ENCODE measurements around the gene HEPN1. TPM values are rescaled to one million over a fixed set of nuclear protein-coding genes. Genes with fewer than 3 reads are reported as not detected.

HEPN1 gene
- total and polyA plus RNA-seq, 2 of the 4 experiments (the other 2 are of a cell fraction), result not detected

GRCh38 chr11:124923296-124923695 lies 4.2 kb downstream of the HEPN1 start:
- Histone ChIP-seq H4K8ac (ENCODE audit: low read depth in 2 of 2, low read length in 2 of 2) (no peak overlapping the region), H3K4ac (ENCODE audit: low read depth, low read length) (no peak overlapping the region), H2AFZ (replicated peaks; ENCODE audit: low read length, poor library complexity) (no peak overlapping the region), H4K91ac (ENCODE audit: insufficient read depth, low read depth, low read length) (no peak overlapping the region), H3K4me2 (ENCODE audit: low read depth, low read length) (no peak overlapping the region), H4K20me1 (ENCODE audit: insufficient read depth, low read length) (no peaks in the 10 kb centered on the region), H2AK5ac (ENCODE audit: low read depth, low read length) (no peak overlapping the region), H3K36me3 (ENCODE audit: control insufficient read depth, insufficient read depth, low read length) (no peaks in the 10 kb centered on the region), H3K27ac (ENCODE audit: insufficient read depth, low read length) (no peak overlapping the region), H3K9me1 (ENCODE audit: insufficient read depth, low read length) (0 out of 2 replicates have a peak, but pooled peaks cover 4% of the 10 kb centered on the region), H4K5ac (ENCODE audit: low read depth, low read length) (no peak overlapping the region), H3K23ac (ENCODE audit: low read depth, low read length) (no peak overlapping the region), H3K4me1 (ENCODE audit: control insufficient read depth, insufficient read depth, low read length) (0 out of 2 replicates have a peak, but pooled peaks cover 2% of the 10 kb centered on the region), H3K27me3 (ENCODE audit: control insufficient read depth, insufficient read depth, low read length) (no peaks in the 10 kb centered on the region), H2BK15ac (ENCODE audit: low read depth, low read length) (no peak overlapping the region), H2BK120ac (ENCODE audit: low read depth, low read length) (no peak overlapping the region), H3K4me3 (ENCODE audit: insufficient read depth, low read depth, low read length) (no peak overlapping the region), H3K56ac (ENCODE audit: extremely low read depth, insufficient read depth, low read length) (no peak overlapping the region), H3K9ac (ENCODE audit: low read depth, low read length) (no peak overlapping the region), H2BK5ac (ENCODE audit: low read depth, low read length, poor library complexity, severe bottlenecking) (no peak overlapping the region), H3K79me1 (ENCODE audit: low read depth in 1 of 2, low read length in 2 of 2) (no peaks in the 10 kb centered on the region), H2AK9ac (replicated peaks; ENCODE audit: low read depth, low read length, poor library complexity) (no peak overlapping the region), H2BK20ac (ENCODE audit: low read depth, low read length) (no peak overlapping the region), H3K9me3 (ENCODE audit: control insufficient read depth, insufficient read depth, low read length) (no peaks in the 10 kb centered on the region), H3K18ac (ENCODE audit: low read depth, low read length) (no peak overlapping the region), H3K14ac (replicated peaks; ENCODE audit: low read depth, low read length) (no peak overlapping the region)
- in situ Hi-C loops (cut with MboI; ENCODE audit: low sequenced_read_pairs), result no loop called here
- ChIA-PET POLR2A (ENCODE audit: unreplicated experiment) (no interaction called here), CTCF (no interaction called here)
- DNase-seq (no peak), ATAC-seq (ENCODE audit: low read depth) (no peak)
- intact Hi-C loops (cut with micrococcal nuclease), result no loop called here
- no TSS peak for BruUV-seq (replicated peaks)
- TF ChIP-seq CHD1 (IDR thresholded peaks at IDR 0.05; ENCODE audit: low read depth, low read length) (no peak), USF2 (IDR thresholded peaks at IDR 0.05; ENCODE audit: low read depth, low read length) (no peak), RCOR1 (IDR thresholded peaks at IDR 0.05; ENCODE audit: insufficient replicate concordance, low read length) (no peak), NFE2L2 (IDR thresholded peaks at IDR 0.05; ENCODE audit: low read depth, low read length) (no peak), MXI1 (IDR thresholded peaks at IDR 0.05; ENCODE audit: borderline replicate concordance, low read depth, low read length) (no peak), FOS (IDR thresholded peaks at IDR 0.05; ENCODE audit: low read depth, low read length) (no peak)
- TF ChIP-seq, protein P1, sequence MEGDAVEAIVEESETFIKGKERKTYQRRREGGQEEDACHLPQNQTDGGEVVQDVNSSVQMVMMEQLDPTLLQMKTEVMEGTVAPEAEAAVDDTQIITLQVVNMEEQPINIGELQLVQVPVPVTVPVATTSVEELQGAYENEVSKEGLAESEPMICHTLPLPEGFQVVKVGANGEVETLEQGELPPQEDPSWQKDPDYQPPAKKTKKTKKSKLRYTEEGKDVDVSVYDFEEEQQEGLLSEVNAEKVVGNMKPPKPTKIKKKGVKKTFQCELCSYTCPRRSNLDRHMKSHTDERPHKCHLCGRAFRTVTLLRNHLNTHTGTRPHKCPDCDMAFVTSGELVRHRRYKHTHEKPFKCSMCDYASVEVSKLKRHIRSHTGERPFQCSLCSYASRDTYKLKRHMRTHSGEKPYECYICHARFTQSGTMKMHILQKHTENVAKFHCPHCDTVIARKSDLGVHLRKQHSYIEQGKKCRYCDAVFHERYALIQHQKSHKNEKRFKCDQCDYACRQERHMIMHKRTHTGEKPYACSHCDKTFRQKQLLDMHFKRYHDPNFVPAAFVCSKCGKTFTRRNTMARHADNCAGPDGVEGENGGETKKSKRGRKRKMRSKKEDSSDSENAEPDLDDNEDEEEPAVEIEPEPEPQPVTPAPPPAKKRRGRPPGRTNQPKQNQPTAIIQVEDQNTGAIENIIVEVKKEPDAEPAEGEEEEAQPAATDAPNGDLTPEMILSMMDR (conservative IDR thresholded peaks at IDR 0.05; ENCODE audit: low read depth, low read length), result no peak
- dilution Hi-C loops (cut with HindIII; ENCODE audit: low sequenced_read_pairs, unreplicated experiment), result no loop called here

Measured in IMR-90 (cell line).